ENCODE measurements around the gene WDR90. TPM values are rescaled to one million over a fixed set of nuclear protein-coding genes. Genes with fewer than 3 reads are reported as not detected.

Gene WDR90
- total and polyA plus RNA-seq, 4 donors, result 7.5 to 60.9 (median 23.4) TPM

GRCh38 chr16:635573-636205, 13.5 kb upstream of the WDR90 start:
- H3K4me1 ChIP-seq (ENCODE audit: control insufficient read depth in 1 of 2, insufficient read depth in 2 of 2, low read length in 2 of 2), result no peaks in the 10 kb centered on the region
- intact Hi-C loops (cut with DNase I), result loop anchor here in 1 of 2 donors (5.0 kb wide), 1 partner anchor 48 kb away; no protein-coding TSS in a partner anchor

GRCh38 chr16:636206-637080, 12.7 kb upstream of the WDR90 start, which contains the start of gene METTL26:
TSS of gene METTL26 (minus strand) at chr16:636305. CDS start at chr16:636290, 15 bp downstream.
- peak within 1 kb of the TSS; percentile 84 to 86 for H3K4me3 ChIP-seq (ENCODE audit: low read length in 2 of 2)
- ATAC-seq (ENCODE audit: low FRiP score) (peak; percentile 93), DNase-seq (peak; percentile 98 to 99)
- no peaks in the 10 kb centered on the region for H3K4me1 ChIP-seq (ENCODE audit: control insufficient read depth in 1 of 2, insufficient read depth in 2 of 2, low read length in 2 of 2)
- no peaks in the 10 kb centered on the region for H3K9me3 ChIP-seq (ENCODE audit: control insufficient read depth, low read length)
- intact Hi-C loops (cut with DNase I), result loop anchor here in 1 of 2 donors (5.0 kb wide), 1 partner anchor 49 kb away; no protein-coding TSS in a partner anchor
- H3K27ac ChIP-seq (ENCODE audit: low read depth in 1 of 2, low read length in 2 of 2), result peak within 1 kb of the TSS in 1 of 2 donors; percentile 89
- H3K36me3 ChIP-seq (ENCODE audit: control insufficient read depth in 1 of 2, insufficient read depth in 2 of 2, low read length in 1 of 2), result peaks cover 0 to 2% of the 10 kb centered on the region in 2 donors
- no peaks in the 10 kb centered on the region for H3K27me3 ChIP-seq (ENCODE audit: control insufficient read depth in 1 of 2, insufficient read depth in 2 of 2, low read length in 1 of 2)
- WGBS, 2 donors, result 0% methylated on average over 70 to 91 of the region's 91 CpGs

More at GRCh38 chr16:635573-636205, 13.5 kb upstream of the WDR90 start:
- Histone ChIP-seq H3K4me3 (ENCODE audit: low read length in 2 of 2) (peak overlapping the region; percentile 55 to 84), H3K27me3 (ENCODE audit: control insufficient read depth in 1 of 2, insufficient read depth in 2 of 2, low read length in 1 of 2) (no peaks in the 10 kb centered on the region), H3K9me3 (ENCODE audit: control insufficient read depth, low read length) (no peaks in the 10 kb centered on the region), H3K36me3 (ENCODE audit: control insufficient read depth in 1 of 2, insufficient read depth in 2 of 2, low read length in 1 of 2) (peaks cover 0 to 2% of the 10 kb centered on the region in 2 donors), H3K27ac (ENCODE audit: low read depth in 1 of 2, low read length in 2 of 2) (no peak overlapping the region)
- 4 to 6% methylated on average over 44 to 55 of the region's 55 CpGs for WGBS, 2 donors
- DNase-seq (no peak), ATAC-seq (ENCODE audit: low FRiP score) (no peak)

- H3K9me3 ChIP-seq (ENCODE audit: control insufficient read depth, low read length), result no peaks in the 10 kb centered on the region
- H3K27me3 ChIP-seq (ENCODE audit: control insufficient read depth in 1 of 2, insufficient read depth in 2 of 2, low read length in 1 of 2), result no peaks in the 10 kb centered on the region
- WGBS, 2 donors, result 15 to 18% methylated on average over 33 to 53 of the region's 53 CpGs
- peaks cover 0 to 2% of the 10 kb centered on the region in 2 donors for H3K36me3 ChIP-seq (ENCODE audit: control insufficient read depth in 1 of 2, insufficient read depth in 2 of 2, low read length in 1 of 2)
- no peaks in the 10 kb centered on the region for H3K4me1 ChIP-seq (ENCODE audit: control insufficient read depth in 1 of 2, insufficient read depth in 2 of 2, low read length in 2 of 2)
- DNase-seq (peak; percentile 93 to 97), ATAC-seq (ENCODE audit: low FRiP score) (peak; percentile 92)
- peak overlapping the region in 1 of 2 donors; percentile 43 for H3K27ac ChIP-seq (ENCODE audit: low read depth in 1 of 2, low read length in 2 of 2)
- H3K4me3 ChIP-seq (ENCODE audit: low read length in 2 of 2), result peak overlapping the region; percentile 84 to 86
- intact Hi-C loops (cut with DNase I), result loop anchor here in 1 of 2 donors (5.0 kb wide), 1 partner anchor 50 kb away; no protein-coding TSS in a partner anchor
These were observed 11.8 kb upstream of the WDR90 start for GRCh38 chr16:637081-638018.

GRCh38 chr16:638034-638543, 11.1 kb upstream of the WDR90 start:
- H3K4me3 ChIP-seq (ENCODE audit: low read length in 2 of 2), result no peak overlapping the region
- H3K36me3 ChIP-seq (ENCODE audit: control insufficient read depth in 1 of 2, insufficient read depth in 2 of 2, low read length in 1 of 2), result peaks cover 0 to 2% of the 10 kb centered on the region in 2 donors
- no peaks in the 10 kb centered on the region for H3K4me1 ChIP-seq (ENCODE audit: control insufficient read depth in 1 of 2, insufficient read depth in 2 of 2, low read length in 2 of 2)
- WGBS, 2 donors, result 87 to 89% methylated on average over 14 to 15 of the region's 15 CpGs
- intact Hi-C loops (cut with DNase I), result loop anchor here in 1 of 2 donors (5.0 kb wide), 1 partner anchor 51 kb away; no protein-coding TSS in a partner anchor
- no peaks in the 10 kb centered on the region for H3K9me3 ChIP-seq (ENCODE audit: control insufficient read depth, low read length)
- H3K27me3 ChIP-seq (ENCODE audit: control insufficient read depth in 1 of 2, insufficient read depth in 2 of 2, low read length in 1 of 2), result no peaks in the 10 kb centered on the region
- no peak for DNase-seq
- H3K27ac ChIP-seq (ENCODE audit: low read depth in 1 of 2, low read length in 2 of 2), result no peak overlapping the region
- ATAC-seq (ENCODE audit: low FRiP score), result no peak

GRCh38 chr16:638836-639235, 10.3 kb upstream of the WDR90 start:
- Histone ChIP-seq H3K36me3 (ENCODE audit: control insufficient read depth in 1 of 2, insufficient read depth in 2 of 2, low read length in 1 of 2) (no peaks in the 10 kb centered on the region), H3K9me3 (ENCODE audit: control insufficient read depth, low read length) (no peaks in the 10 kb centered on the region), H3K27ac (ENCODE audit: low read depth in 1 of 2, low read length in 2 of 2) (no peak overlapping the region), H3K4me1 (ENCODE audit: control insufficient read depth in 1 of 2, insufficient read depth in 2 of 2, low read length in 2 of 2) (no peaks in the 10 kb centered on the region), H3K4me3 (ENCODE audit: low read length in 2 of 2) (no peak overlapping the region), H3K27me3 (ENCODE audit: control insufficient read depth in 1 of 2, insufficient read depth in 2 of 2, low read length in 1 of 2) (no peaks in the 10 kb centered on the region)
- 82 to 85% methylated on average over 9 of the region's 9 CpGs for WGBS, 2 donors
- DNase-seq, result no peak
- intact Hi-C loops (cut with DNase I), result loop anchor here in 1 of 2 donors (5.0 kb wide), 1 partner anchor 52 kb away; no protein-coding TSS in a partner anchor
- ATAC-seq (ENCODE audit: low FRiP score), result no peak

- DNase-seq, result no peak
- WGBS, 2 donors, result 92% methylated on average over 5 of the region's 5 CpGs
- H3K4me3 ChIP-seq (ENCODE audit: low read length in 2 of 2), result no peak overlapping the region
- no peak for ATAC-seq (ENCODE audit: low FRiP score)
- no peaks in the 10 kb centered on the region for H3K36me3 ChIP-seq (ENCODE audit: control insufficient read depth in 1 of 2, insufficient read depth in 2 of 2, low read length in 1 of 2)
- H3K9me3 ChIP-seq (ENCODE audit: control insufficient read depth, low read length), result no peaks in the 10 kb centered on the region
- no peaks in the 10 kb centered on the region for H3K27me3 ChIP-seq (ENCODE audit: control insufficient read depth in 1 of 2, insufficient read depth in 2 of 2, low read length in 1 of 2)
- H3K4me1 ChIP-seq (ENCODE audit: control insufficient read depth in 1 of 2, insufficient read depth in 2 of 2, low read length in 2 of 2), result no peaks in the 10 kb centered on the region
- H3K27ac ChIP-seq (ENCODE audit: low read depth in 1 of 2, low read length in 2 of 2), result no peak overlapping the region
- intact Hi-C loops (cut with DNase I), result no loop called here
These were observed 8.6 kb upstream of the WDR90 start for GRCh38 chr16:640614-641013.

- peak; percentile 65 for ATAC-seq (ENCODE audit: low FRiP score)
- peak within 1 kb of the TSS in 1 of 2 donors; percentile 26 for H3K27ac ChIP-seq (ENCODE audit: low read depth in 1 of 2, low read length in 2 of 2)
These were observed 7.6 kb upstream of the WDR90 start, which contains the start of gene MCRIP2 for GRCh38 chr16:641326-642188. TSS of gene MCRIP2 (plus strand) at chr16:641828. CDS start at chr16:641992, 164 bp downstream.

More at GRCh38 chr16:641326-642188, 7.6 kb upstream of the WDR90 start, which contains the start of gene MCRIP2:
- Histone ChIP-seq H3K9me3 (ENCODE audit: control insufficient read depth, low read length) (no peaks in the 10 kb centered on the region), H3K27me3 (ENCODE audit: control insufficient read depth in 1 of 2, insufficient read depth in 2 of 2, low read length in 1 of 2) (no peaks in the 10 kb centered on the region), H3K4me3 (ENCODE audit: low read length in 2 of 2) (peak within 1 kb of the TSS; percentile 46 to 80), H3K36me3 (ENCODE audit: control insufficient read depth in 1 of 2, insufficient read depth in 2 of 2, low read length in 1 of 2) (no peaks in the 10 kb centered on the region), H3K4me1 (ENCODE audit: control insufficient read depth in 1 of 2, insufficient read depth in 2 of 2, low read length in 2 of 2) (no peaks in the 10 kb centered on the region)
- WGBS, 2 donors, result 2% methylated on average over 43 to 81 of the region's 81 CpGs
- intact Hi-C loops (cut with DNase I), result no loop called here
- DNase-seq, result peak; percentile 93
